CD4-positive, alpha-beta T cell treated with Interleukin-2 at 100 ng/mL for 4 hours (primary cell): ENCODE data around the gene SEMA5A.

Source experiments
- DNase-seq: peaks from one replicate; pipeline ENCODE4 v3.0.0-alpha.2; 2020; ENCODE audit warnings: low spot score

Gene SEMA5A

DNA sequence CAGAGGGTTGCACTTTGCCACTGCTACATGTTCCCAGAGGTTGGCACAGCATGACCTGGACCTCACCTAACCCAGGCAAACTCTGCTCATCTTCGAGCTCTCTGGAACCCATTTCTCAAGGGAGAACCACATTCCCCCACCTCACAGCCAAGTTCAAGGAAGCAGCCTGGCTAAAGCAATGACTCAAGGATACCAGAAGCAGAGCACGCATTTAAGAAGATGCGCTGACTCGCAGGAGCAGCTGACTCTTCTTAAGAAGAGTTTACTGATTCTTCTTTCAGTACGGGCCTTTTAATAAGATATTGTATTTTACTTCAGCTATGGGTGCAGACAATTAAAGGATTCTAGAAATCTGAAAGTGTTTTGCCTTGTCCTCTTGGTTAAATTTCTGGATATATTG lies 4.1 kb upstream of the SEMA5A start:
- no peak for DNase-seq

DNA sequence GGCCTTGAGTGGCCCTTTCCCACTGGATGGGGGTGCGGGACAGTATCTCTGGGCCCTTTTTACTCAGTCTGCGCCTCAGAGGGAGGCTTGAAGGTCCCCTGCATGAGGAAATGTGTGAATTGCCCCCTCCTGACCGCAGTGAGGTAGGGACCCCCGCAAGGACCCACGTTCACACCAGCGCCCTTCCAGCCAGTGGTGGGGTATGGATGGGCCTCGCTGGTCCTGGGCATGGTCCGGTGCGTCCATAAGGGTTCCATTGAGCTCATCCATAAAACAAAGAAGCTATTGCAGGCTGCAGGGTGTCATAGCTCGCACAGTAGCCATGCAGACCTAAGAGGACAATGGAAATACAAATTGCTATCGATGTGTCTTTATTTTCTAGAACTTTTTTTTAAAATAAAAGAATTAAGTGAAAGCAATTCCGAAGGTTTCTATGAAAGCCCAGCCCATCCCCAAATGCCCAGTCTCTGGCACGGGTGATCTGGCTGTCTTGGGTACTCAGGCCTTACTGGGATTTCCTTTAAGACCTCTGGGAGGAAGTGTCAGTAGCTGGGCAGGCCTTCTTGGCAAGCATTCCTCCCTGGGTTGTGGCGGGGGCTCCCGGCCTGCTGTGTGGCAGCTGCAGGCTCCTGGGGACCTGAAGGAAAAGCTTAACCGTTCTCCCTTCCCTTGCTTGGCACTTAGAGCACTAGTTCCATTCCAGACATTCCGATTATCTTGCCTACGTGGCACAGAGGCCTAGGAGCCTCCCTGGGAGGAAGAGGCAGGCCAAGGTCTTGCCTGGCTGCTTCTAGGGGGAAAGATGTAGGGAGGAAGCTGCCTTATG lies 1.5 kb upstream of the SEMA5A start:
- DNase-seq: no peak

DNA sequence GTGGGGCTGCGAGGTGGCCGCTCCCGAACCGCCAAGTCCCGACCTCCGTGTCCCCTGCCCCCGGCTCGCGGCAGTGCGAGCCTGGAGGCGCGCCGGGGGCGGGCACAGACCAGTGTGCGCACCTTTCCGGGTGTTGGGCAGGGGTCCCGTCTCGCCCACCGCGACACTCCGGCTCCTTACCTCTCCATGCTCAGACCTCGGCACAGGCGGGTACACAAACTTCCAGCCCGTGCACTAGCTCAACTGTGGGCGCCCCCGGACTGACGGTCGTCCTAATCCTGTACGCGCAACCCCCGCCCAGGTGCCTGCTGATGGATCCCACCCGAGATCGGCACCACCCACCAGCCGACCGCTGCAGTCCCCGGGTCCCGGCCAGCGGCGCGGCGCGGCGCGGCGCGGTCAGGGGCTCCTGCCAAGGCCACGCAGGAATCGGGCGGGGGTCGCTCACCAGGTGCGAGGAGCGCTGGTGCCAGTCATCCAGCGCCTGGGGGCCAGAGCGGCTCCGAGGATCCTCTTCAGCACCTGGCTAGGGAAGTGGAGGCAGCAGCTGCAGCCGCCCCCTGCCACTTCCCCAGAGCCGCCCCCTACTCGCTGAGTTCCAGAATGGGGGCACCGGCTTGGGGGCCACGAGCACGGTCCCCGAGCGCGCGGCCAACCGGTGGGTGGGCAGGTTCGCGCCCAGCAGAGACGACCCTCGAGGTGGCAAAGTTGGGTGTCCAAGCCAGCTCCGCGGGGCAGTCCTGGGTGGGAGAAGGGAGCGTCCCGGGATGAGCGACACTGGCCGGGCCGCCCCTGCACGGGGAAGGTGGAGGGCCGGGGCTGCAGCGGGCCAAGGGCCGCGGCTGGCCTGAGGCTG lies 511 bp downstream of the SEMA5A start:
- no peak for DNase-seq

DNA sequence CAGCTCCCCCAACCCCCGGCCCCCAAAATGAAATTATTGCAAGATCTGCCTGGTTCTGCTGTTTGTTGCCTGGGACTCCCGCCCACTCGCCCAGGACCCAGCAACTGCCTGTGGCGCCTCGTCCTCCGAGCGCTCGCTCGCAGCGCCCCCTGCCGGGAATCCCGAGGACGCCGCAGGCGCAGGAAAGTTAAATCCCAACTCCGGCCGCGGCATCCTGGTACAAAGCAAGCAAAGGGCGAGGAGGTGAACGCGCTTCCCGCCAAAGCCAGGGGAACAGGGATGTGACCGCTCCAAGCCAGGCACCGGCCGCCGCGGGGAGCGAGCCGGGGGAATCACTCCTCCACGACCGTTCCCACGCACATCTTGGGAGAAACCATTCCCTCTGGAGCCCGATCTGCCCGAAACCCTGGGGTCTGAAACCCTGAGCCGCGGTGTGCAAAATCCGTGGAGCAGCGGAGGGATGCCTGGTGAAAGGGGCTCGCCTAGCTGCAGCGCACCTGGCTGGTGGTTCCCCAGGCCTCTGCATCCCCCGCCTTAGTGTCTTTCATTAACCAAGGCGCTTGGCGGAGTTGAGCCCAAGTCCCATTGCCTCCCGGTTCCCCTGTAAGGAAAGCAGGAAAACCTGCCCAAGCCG lies 1.3 kb downstream of the SEMA5A start:
- peak; percentile 31 for DNase-seq

DNA sequence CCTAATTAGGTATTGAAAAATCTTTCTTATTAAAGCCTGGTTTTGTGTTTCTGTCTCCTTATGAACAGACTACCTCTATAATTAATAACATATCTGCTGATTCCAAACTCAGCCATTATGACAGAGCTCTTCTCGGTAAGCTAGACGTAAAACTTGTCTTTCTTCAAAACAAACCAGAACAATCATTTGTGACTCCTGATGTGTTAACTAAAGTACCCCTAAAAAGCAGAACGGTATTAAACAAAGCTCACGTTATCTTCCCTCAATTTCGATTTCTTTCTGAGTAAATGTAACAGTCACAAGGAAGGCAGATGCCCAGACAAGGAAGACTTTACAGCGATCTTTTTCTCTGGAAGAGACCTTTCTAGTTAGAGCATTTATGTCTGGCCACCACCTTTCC lies 1.8 kb downstream of the SEMA5A start:
- no peak for DNase-seq

DNA sequence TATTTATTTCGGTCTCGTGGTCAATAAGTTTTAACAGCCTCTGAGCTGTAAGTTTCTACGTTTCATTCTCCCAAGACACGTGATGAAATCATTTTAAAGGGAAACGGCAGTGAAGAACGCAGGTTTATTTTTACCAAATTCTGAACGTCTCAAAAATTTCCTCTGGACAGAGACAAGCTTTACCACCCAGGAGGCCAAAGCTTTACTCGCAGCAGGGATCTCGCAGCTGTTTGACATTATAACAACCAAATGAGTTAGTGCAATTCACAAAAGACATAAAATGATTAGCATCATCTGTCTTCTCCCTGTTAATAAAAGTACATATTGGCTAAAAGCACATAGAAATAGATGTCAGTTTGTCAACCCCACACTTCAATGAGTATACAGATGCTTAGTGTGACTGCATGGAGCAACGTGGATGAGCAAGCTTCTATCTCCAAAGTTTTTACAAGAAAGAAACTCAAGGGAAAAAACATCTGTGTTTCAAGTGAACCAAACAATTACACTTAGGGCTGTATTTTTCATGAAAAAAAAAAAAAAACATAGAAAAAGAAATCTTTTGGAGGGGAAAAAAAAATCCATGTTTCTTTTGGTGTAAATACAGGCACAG lies 2.5 kb downstream of the SEMA5A start:
- DNase-seq: no peak

DNA sequence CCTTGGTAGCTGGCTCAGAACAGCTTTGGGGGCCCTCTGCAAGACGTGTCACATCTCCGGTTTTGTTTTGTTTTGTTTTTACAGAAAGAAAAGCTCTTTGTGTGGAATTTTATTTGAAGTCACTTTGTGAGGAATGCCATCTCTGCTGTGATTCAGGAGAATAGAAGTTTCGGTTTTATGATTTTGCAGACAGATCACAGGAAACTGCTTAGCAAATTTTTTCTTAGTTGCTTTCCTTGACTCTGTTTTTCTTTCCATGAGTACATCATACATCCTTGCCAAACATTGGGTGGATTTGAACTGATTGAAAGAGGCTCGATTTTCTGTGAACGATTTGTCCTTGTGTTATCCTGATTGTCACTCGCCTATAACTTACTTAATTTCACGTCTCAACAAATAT lies 5.1 kb downstream of the SEMA5A start:
- no peak for DNase-seq

DNA sequence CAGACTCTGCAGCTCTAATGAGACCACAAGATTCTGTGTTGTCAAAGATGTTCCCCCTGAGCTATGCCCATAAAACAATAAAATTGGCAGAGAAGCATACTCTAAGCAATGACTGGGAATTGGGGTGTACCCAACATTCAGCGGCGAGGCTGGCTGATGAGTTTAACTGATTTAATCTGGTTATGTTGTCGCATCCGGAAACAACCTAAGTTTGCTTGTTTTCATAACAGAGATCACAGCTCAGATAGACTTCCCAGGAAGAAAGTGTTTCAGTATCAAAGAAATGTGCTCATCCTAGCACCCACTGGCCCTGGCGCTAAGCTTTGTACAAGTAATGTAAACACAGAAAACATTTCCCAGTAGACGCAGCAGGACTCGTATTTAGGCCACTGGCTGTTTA lies 7.4 kb downstream of the SEMA5A start:
- peak; percentile 30 for DNase-seq

DNA sequence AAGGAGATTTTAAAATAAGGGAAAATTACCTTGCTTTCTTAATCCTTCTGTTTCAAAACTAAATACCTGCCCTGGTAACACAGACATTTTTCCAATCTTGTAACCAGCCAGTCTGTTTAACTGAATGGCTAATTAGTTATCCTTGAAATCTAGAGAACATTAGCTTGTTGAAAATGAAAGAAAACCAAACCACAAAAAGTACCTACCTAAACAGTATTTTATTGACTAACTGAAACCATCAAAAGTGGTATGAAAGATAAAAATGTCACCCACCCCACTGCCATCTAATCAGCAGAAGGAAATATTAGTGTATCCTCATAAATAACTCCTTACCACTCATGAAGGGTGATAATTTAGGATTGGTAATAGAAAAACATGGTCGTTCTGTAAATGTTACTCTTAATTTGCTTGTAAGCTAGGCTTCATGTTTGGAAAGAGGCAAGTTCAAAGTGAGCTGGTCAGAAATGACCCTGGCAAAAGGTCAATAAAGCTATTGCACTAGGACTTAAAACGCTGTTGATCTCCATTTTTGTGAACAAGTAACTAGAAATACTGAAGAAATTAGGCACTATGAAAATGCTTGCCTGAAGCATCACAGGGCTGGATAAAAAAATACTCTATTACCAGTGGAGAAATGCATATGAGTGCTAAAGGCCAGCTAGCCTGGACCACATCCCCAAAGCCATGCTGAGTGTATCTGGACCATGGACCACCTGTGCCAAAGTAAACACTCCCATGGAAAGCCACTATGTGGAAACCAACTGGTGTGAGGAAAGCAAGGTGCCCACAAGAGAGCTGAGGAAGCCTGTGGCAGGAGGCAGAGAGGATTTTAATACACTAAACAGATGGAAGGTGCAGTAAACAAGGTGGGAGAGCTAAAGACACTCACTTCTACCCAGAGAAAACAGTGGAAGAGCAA lies 8.4 kb downstream of the SEMA5A start:
- DNase-seq: no peak

DNA sequence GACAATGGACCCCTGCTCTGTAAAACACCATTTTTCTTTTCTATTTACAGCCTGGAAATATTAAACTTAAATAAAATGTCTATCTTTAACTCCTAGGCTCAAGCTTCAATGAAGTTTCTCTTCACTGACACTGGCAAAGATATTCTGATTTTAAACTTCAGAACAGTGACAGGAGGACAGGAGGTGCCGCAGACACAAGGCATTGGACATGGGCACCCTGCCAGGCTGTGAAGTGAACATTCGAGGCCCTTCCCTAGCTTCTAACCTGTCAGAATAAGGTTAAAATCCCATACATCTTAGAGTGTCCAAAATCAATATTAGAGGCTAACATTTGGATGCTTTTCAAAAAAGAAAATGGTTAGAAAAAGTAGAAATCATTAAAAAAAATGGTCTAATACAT lies 9.2 kb downstream of the SEMA5A start:
- no peak for DNase-seq

DNA sequence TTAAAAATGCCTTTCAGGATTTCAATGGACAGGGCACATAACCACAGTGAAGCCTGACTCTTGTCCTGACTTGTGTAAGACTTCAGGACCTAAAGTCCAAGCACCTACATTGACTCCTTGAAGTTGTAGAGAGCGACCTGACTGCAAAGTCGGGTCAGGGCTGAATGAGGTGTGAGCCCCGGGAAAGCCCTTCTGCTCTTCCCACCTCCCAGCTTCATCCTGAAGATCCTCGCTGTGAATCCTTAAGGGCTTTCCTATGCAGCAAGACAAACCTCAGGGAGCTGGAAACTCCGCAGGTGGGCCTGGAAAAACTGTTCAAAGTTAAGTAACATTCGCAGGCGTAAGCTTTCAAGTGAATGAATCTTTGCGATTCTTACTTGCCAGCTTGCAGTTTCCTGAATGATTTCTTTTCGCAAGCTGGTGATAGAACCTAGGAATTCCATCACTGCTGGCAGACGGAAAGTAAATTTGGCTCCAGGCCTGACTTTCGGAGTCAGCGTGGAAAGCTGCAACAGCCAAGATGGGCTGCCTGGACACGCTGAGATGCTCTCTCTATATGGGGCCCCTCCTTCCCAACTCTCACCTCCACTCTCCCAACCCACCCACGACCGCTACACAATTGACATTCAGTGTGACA lies 10.9 kb downstream of the SEMA5A start:
- DNase-seq: no peak

DNA sequence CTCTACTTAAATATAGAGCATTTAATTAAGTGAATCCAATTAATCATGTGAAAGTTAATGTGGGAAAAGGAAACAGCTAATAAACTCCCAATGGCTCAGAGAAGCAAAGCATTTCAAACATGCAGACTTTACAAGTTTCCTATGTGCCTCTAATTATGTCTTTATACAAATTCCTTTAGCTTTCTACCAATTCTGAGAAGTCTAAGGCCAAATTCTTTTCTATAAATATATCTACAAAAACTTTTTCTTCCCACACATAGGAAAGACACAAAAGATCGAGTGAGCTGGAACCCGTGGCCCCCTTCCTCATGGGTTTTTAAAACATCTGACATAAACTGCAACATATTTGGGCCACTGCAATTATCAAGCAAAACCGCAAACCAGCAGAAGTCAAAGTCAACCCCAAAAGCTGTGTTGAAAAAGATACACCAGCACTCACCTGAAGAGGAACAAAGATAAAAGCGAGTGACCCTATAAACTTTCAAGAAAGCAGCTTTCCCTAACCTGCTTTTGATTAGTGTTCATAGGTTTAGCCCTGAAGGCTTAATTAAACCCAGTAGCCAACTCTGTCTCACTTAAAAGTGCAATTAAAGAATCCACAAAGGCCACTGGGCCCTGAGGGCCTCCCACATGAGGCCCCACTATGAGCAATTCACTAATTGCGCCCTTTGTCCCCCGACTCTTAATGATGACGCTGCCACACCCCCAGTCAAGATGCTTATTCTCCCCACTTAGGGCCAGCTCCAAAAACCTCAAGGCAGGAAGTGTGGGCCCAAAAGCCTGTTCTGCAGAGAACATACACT lies 12.1 kb downstream of the SEMA5A start:
- DNase-seq: no peak

DNA sequence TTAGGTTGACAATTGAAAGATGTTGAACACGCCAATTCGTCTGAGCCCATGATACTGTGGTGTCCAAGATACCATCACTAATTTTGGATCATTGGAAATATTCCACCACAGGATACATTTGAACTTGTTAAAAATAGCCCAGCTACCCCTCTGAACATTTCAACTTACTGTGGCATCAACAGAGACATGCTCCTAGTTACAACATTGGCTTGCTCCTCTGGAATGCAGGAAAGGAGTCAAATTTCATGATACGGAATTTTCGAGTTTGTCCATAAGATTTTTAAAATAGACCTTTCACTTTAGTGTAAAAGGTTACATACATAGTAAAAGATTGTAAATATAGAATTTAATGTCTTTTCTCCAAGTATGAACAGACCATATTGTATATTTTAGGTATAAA lies 12.8 kb downstream of the SEMA5A start:
- DNase-seq: no peak

DNA sequence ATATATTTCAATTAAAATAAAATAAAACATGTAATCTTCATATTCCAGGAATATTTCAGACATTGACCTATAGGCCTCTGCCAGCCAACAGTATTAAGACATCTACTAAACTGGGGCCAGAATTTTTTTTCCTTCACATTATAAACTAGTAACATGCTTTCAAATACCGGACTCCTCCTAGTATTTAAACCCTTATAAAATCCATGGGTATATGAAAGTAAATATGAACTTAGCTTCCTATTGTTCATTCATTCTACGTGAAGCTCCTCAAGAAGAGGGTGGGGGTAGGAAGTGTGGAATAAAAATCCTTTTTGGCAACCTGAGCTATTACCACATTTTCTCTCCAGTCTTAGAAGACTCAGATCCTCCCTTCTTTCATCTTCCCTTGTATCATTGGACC lies 16.4 kb downstream of the SEMA5A start:
- DNase-seq: no peak

DNA sequence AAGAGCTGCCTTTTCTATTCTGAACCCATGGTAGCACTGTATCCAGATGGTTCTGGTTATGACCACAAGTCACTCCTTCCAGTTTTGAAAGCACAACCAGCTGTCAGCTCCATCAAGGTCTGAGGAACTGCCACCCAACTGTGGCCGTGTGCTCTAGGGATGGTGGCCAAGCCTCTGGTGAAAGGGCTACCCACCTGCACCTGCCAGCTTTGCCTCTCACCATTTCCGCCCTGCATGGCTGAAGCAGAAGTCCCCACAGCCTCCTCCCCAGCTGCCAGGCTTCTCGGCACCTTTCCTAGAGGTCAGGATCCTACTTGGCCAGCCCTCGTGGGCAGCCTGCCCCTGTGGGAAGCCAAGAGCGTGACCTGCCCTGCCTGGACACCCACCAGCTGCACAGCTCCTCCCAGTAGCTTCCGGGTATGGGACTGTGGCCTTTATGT lies 16.8 kb downstream of the SEMA5A start:
- DNase-seq: no peak

DNA sequence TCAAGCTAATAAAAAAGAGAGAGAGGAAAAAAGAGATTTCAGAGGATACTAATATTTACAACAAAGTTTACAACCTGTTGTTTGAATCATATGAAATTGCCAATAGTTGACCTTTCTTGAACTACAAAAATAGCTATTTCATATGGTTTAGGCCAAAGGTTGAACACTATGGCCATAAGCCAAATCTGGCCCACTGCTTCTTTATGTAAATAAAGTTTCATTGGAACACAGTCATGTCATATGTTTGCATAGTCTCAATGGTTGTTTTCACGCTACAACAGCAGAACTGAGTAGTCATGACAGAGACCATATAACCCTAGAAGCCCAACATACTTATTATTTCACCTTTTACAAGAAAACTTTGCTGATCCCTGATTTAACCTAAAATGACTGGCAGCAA lies 20.9 kb downstream of the SEMA5A start:
- no peak for DNase-seq

DNA sequence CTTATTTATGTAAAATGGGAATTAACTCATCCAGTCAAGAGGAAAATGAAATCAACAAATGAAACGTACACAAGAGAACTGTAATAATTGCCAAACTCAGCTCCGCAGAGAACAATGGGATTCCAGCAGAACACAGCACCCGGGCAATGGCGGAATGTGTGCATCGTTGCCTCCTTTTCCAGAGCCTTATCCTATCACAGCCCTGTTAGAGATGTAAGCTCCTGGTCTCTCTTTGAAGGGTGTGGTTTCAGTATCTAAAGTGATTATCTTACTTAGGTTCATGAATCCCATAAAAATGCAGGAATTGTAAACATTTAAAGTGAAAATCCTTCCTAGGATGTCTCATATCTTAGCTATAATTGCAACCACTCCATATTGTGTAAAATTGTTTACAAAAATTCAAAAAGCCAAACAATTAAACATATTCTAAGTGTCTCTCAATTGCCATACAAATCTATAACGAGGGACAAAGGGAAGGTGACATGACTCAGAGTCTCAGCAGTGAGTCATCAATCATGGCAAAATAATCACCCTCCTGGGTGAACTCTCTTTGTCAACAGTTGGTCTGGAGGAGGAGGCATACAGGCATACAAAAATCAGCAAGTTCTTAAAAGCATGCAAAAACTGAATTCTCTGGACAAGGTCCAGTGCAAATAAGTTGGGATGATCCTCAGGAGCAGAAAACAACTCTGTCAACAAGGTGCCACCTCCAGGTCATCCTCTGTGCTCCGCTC lies 22.6 kb downstream of the SEMA5A start:
- no peak for DNase-seq

DNA sequence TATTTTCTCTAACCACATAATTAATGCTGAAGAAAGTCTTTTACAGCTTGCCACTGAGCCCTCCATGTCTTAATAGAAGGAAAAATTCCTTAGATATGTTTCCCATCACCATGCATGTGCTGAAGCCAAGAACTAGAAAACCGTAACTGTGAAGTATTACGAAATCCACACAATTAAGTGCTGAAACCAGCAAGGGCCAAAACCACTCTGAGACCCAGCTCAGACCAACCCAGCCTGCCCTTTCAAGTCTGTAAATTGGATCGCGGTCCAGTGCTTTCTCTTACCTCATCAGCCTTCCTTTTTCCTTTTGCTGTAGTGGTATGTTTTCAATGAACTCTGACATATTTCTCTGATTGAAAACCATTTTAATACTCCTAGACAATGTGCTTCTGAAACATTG lies 26.3 kb downstream of the SEMA5A start:
- no peak for DNase-seq

DNA sequence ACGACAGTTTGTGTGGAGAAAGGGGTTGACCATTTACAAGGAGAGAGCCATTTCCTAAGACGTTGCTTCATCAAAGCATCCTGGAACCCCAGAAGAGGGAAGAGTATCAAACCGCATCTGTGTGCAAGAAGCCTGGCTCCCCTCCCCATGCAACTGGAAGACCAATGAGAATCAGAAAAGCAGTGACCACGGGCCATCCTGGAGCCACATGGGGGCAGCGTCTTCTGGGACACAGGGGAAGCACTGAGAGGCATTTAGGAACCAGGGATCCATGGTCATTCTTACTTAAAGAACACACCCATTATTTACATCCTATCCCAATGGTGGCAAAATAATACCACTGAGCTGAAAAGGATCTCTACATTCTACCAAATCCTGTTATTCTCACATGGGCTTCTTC lies 29.3 kb downstream of the SEMA5A start:
- DNase-seq: no peak
